Mesendoderm (in vitro differentiated cells): ENCODE measurements around the gene E2F3.

Source experiments
- DNase-seq: peaks from one replicate; pipeline ENCODE4 v3.0.0; 2013
- H2AK5ac ChIP-seq: 2 replicates; pipeline ENCODE4 v1.6.1; 2013; ENCODE audit warnings: low read length, inconsistent platforms
- H2BK120ac ChIP-seq: 2 replicates; pipeline ENCODE4 v1.6.1; 2013; ENCODE audit warnings: low read depth, mild to moderate bottlenecking, low read length, moderate library complexity, mixed read lengths
- H2BK15ac ChIP-seq: replicated peaks from 2 replicates; pipeline ENCODE4 v1.6.1; 2013; ENCODE audit warnings: low read depth, mild to moderate bottlenecking, moderate library complexity
- H2BK5ac ChIP-seq: 2 replicates; pipeline ENCODE4 v1.6.1; 2013; ENCODE audit warnings: low read length, inconsistent platforms
- H3K18ac ChIP-seq: 2 replicates; pipeline ENCODE4 v1.6.1; 2013; ENCODE audit warnings: mild to moderate bottlenecking, low read length, mixed read lengths
- H3K23ac ChIP-seq: one replicate; pipeline ENCODE4 v1.6.1; 2013; ENCODE audit warnings: low read length
- H3K27ac ChIP-seq: 2 replicates; pipeline ENCODE4 v1.5.1; 2013; ENCODE audit warnings: low read depth, mild to moderate bottlenecking, inconsistent platforms, low read length, moderate library complexity
- H3K27me3 ChIP-seq: 2 replicates; pipeline ENCODE4 v1.6.1; 2013; ENCODE audit warnings: low read length, control low read depth, mild to moderate bottlenecking, inconsistent platforms; ENCODE audit not compliant: insufficient read depth, poor library complexity
- H3K36me3 ChIP-seq: 2 replicates; pipeline ENCODE4 v1.6.1; 2013; ENCODE audit warnings: low read length, inconsistent platforms; ENCODE audit not compliant: control insufficient read depth, insufficient read depth
- H3K4ac ChIP-seq: one replicate; pipeline ENCODE4 v1.6.1; 2013; ENCODE audit warnings: low read depth, mild to moderate bottlenecking, low read length, moderate library complexity
- H3K4me1 ChIP-seq: 2 replicates; pipeline ENCODE4 v1.6.1; 2013; ENCODE audit warnings: low read depth, low read length, inconsistent platforms; ENCODE audit not compliant: control insufficient read depth
- H3K4me2 ChIP-seq: 2 replicates; pipeline ENCODE4 v1.6.1; 2013; ENCODE audit warnings: low read length
- H3K4me3 ChIP-seq: 2 replicates; pipeline ENCODE4 v1.5.1; 2013; ENCODE audit warnings: mild to moderate bottlenecking, low read length
- H3K56ac ChIP-seq: one replicate; pipeline ENCODE4 v1.6.1; 2013; ENCODE audit warnings: low read length
- H3K79me1 ChIP-seq: 2 replicates; pipeline ENCODE4 v1.6.1; 2013; ENCODE audit warnings: low read length, inconsistent platforms
- H3K79me2 ChIP-seq: 2 replicates; pipeline ENCODE4 v1.6.1; 2013; ENCODE audit warnings: mild to moderate bottlenecking, low read length; ENCODE audit not compliant: control insufficient read depth, insufficient read depth
- H3K9ac ChIP-seq: 2 replicates; pipeline ENCODE4 v1.6.1; 2013; ENCODE audit warnings: low read length, inconsistent platforms
- H4K5ac ChIP-seq: one replicate; pipeline ENCODE4 v1.6.1; 2013; ENCODE audit warnings: low read length
- H4K8ac ChIP-seq: one replicate; pipeline ENCODE4 v1.6.1; 2013; ENCODE audit warnings: low read depth, mild to moderate bottlenecking, control low read depth, low read length, moderate library complexity
- WGBS: extraction: QIAGEN DNeasy Blood & Tissue Kit; methylation state at CpG from one replicate; pipeline ENCODE4 v1.1.7; 2013; ENCODE audit warnings: low lambda C conversion rate, missing lambda C conversion rate; ENCODE audit not compliant: insufficient coverage; ENCODE audit errors: extremely low coverage; 5-methylcytosine and 5-hydroxymethylcytosine counted together

The E2F3 gene

GRCh38 chr6:20455251-20455940 lies 53.7 kb downstream of the E2F3 start:
- Histone ChIP-seq H3K23ac (no peak overlapping the region), H3K79me1 (peaks cover 11% of the 10 kb centered on the region), H2AK5ac (no peak overlapping the region), H4K5ac (no peak overlapping the region), H4K8ac (no peak overlapping the region), H3K4me3 (no peak overlapping the region), H3K18ac (no peak overlapping the region), H2BK5ac (no peak overlapping the region), H2BK15ac (no peak overlapping the region), H3K36me3 (no peaks in the 10 kb centered on the region), H3K4me1 (no peaks in the 10 kb centered on the region), H3K79me2 (peaks cover 57% of the 10 kb centered on the region), H3K27ac (no peak overlapping the region), H2BK120ac (no peak overlapping the region), H3K4me2 (no peak overlapping the region), H3K56ac (no peak overlapping the region), H3K9ac (no peak overlapping the region), H3K4ac (no peak overlapping the region), H3K27me3 (no peaks in the 10 kb centered on the region)
- no peak for DNase-seq
- no CpG with 5 or more reads among the region's 5 CpGs for WGBS

DNA sequence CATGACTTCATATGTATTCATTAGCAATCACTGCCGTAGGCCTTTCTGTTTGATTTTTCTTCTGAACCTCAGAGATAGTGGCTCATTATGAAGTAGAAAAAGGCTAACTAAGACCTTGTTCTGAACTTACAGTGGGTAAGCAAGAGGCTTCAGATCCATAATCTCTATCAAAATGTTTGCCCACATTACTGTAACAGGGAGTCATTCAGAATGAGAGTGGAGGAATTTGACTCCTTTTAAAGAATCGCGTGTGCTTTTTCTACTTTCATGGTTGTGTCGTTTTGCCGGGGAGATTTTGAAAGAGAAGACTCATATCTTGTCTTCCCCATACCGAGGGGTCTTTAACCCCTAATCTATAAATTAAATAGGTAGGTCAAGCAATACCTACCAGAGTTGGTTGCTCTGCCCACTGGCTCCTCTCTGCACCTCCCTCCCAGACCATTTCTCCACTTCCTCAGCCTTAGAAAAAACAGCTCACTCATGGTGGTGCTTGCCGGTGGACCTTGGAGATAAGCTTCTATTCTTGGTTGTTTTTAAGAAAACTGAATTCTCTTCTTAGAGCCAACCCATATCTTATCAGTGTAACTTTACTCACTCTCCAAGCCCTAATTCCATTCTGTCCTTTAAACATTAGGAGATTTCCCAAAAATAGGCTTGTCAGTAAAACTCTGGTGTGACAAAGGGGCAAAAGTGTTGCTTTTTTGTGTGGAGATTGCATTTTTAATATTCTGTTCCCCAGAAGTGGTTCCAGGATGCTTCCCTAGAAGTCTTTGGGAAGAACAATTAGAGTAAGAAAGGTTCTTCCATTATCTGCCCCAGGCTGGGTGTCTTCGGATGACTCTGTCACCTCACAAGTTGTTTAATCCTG lies 56.6 kb downstream of the E2F3 start:
- no peak overlapping the region for H2BK5ac ChIP-seq
- no peak overlapping the region for H3K27ac ChIP-seq
- DNase-seq = peak; percentile 18
- H3K23ac ChIP-seq = no peak overlapping the region
- no peak overlapping the region for H3K9ac ChIP-seq
- no peak overlapping the region for H3K4ac ChIP-seq
- H3K27me3 ChIP-seq = no peaks in the 10 kb centered on the region
- no peak overlapping the region for H2BK15ac ChIP-seq
- H3K56ac ChIP-seq = no peak overlapping the region
- H3K79me2 ChIP-seq = peaks cover 45% of the 10 kb centered on the region
- H2BK120ac ChIP-seq = no peak overlapping the region
- no peak overlapping the region for H3K18ac ChIP-seq
- no peak overlapping the region for H2AK5ac ChIP-seq
- no peak overlapping the region for H4K8ac ChIP-seq
- no peak overlapping the region for H4K5ac ChIP-seq
- H3K79me1 ChIP-seq = peaks cover 10% of the 10 kb centered on the region
- no peaks in the 10 kb centered on the region for H3K36me3 ChIP-seq
- H3K4me3 ChIP-seq = no peak overlapping the region
- H3K4me2 ChIP-seq = no peak overlapping the region
- WGBS = no CpG with 5 or more reads among the region's 8 CpGs
- H3K4me1 ChIP-seq = no peaks in the 10 kb centered on the region

DNA sequence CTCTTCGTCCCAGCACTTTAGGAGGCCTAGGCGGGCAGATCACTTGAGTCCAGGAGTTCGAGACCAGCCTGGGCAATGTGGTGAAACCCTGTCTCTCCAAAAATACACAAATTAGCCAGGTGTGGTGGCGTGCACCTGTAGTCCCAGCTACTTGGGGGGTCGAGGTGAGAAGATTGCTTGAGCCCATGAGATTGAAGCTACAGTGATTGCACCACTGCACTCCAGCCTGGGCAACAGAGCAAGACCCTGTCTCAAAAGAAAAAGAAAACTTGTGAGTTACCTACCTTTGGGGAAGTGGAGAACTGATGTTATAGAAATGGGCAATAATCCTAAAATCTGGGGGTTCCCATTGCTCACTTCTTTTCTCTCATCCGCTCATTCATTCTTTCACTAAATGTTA lies 58.0 kb downstream of the E2F3 start:
- peaks cover 13% of the 10 kb centered on the region for H3K79me1 ChIP-seq
- H3K23ac ChIP-seq = no peak overlapping the region
- H3K4me1 ChIP-seq = no peaks in the 10 kb centered on the region
- no peak overlapping the region for H2AK5ac ChIP-seq
- no peak for DNase-seq
- H3K4ac ChIP-seq = no peak overlapping the region
- no peak overlapping the region for H3K27ac ChIP-seq
- WGBS = no CpG with 5 or more reads among the region's 6 CpGs
- no peak overlapping the region for H2BK120ac ChIP-seq
- peaks cover 2% of the 10 kb centered on the region for H3K36me3 ChIP-seq
- H3K4me2 ChIP-seq = no peak overlapping the region
- H4K5ac ChIP-seq = no peak overlapping the region
- no peak overlapping the region for H2BK15ac ChIP-seq
- no peak overlapping the region for H3K18ac ChIP-seq
- H3K27me3 ChIP-seq = no peaks in the 10 kb centered on the region
- no peak overlapping the region for H4K8ac ChIP-seq
- no peak overlapping the region for H3K4me3 ChIP-seq
- no peak overlapping the region for H2BK5ac ChIP-seq
- H3K56ac ChIP-seq = no peak overlapping the region
- no peak overlapping the region for H3K9ac ChIP-seq
- peaks cover 44% of the 10 kb centered on the region for H3K79me2 ChIP-seq

DNA sequence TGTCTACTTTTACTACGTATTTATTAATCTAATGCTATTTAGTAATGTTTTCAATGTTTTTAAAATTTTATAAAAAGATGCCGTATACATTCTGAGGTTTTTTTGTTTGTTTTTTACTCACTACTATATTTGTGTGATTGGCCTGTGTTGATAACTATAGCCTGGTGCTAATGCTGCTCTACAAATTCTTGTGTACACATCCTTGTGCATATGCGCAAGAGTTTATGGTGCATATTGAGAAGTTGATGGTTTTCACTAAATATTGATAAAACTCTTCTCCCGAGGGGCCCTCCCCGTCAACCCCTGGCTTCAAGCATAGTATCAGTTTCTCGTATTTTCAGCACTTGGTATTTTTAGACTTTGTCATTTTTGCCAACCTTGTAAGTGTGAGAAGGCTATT lies 59.9 kb downstream of the E2F3 start:
- no peaks in the 10 kb centered on the region for H3K4me1 ChIP-seq
- H4K8ac ChIP-seq = no peak overlapping the region
- no peak overlapping the region for H2BK120ac ChIP-seq
- H2BK15ac ChIP-seq = no peak overlapping the region
- H3K4me2 ChIP-seq = no peak overlapping the region
- no peak overlapping the region for H3K23ac ChIP-seq
- no peak overlapping the region for H3K4ac ChIP-seq
- H3K9ac ChIP-seq = no peak overlapping the region
- no peak for DNase-seq
- no peak overlapping the region for H3K27ac ChIP-seq
- H3K79me1 ChIP-seq = peaks cover 15% of the 10 kb centered on the region
- WGBS = no CpG with 5 or more reads among the region's 6 CpGs
- no peaks in the 10 kb centered on the region for H3K27me3 ChIP-seq
- no peak overlapping the region for H3K18ac ChIP-seq
- H3K79me2 ChIP-seq = peaks cover 36% of the 10 kb centered on the region
- H3K56ac ChIP-seq = no peak overlapping the region
- peaks cover 2% of the 10 kb centered on the region for H3K36me3 ChIP-seq
- no peak overlapping the region for H4K5ac ChIP-seq
- no peak overlapping the region for H2AK5ac ChIP-seq
- H2BK5ac ChIP-seq = no peak overlapping the region
- no peak overlapping the region for H3K4me3 ChIP-seq

- Histone ChIP-seq H3K27ac (no peak overlapping the region), H3K27me3 (no peaks in the 10 kb centered on the region), H2AK5ac (no peak overlapping the region), H3K4me1 (no peaks in the 10 kb centered on the region), H2BK15ac (no peak overlapping the region), H3K23ac (no peak overlapping the region), H3K9ac (no peak overlapping the region), H2BK5ac (no peak overlapping the region), H3K18ac (no peak overlapping the region), H4K8ac (no peak overlapping the region), H3K4me3 (no peak overlapping the region), H3K4ac (no peak overlapping the region), H3K56ac (no peak overlapping the region), H3K79me2 (peaks cover 42% of the 10 kb centered on the region), H2BK120ac (no peak overlapping the region), H3K36me3 (peaks cover 2% of the 10 kb centered on the region), H3K4me2 (no peak overlapping the region), H4K5ac (no peak overlapping the region), H3K79me1 (peaks cover 15% of the 10 kb centered on the region)
- no CpG with 5 or more reads among the region's 5 CpGs for WGBS
- DNase-seq = no peak
Measured at GRCh38 chr6:20463396-20463795, 61.7 kb downstream of the E2F3 start.
